ENCODE results near the gene RAD52. TPM values are rescaled to one million over a fixed set of nuclear protein-coding genes. Genes with fewer than 3 reads are reported as not detected.

The RAD52 gene
- total RNA-seq, 1 experiment from 2014 or later, result 17.4 TPM

GRCh38 chr12:873954-874353 lies 75.5 kb downstream of the RAD52 start:
- Histone ChIP-seq H3K9ac (ENCODE audit: low read length) (no peak overlapping the region), H3K9me2 (replicated peaks; ENCODE audit: low read length) (no peaks in the 10 kb centered on the region), H3F3A (ENCODE audit: low read length, unreplicated experiment) (no peaks in the 10 kb centered on the region), H4K20me1 (ENCODE audit: low read length) (no peaks in the 10 kb centered on the region), H3K4me3 (ENCODE audit: low read length) (no peak overlapping the region), H3K4me1 (ENCODE audit: insufficient read depth, low read length) (no peaks in the 10 kb centered on the region), H3K9me3 (ENCODE audit: low read length) (no peaks in the 10 kb centered on the region), H2AFZ (ENCODE audit: low read length) (no peak overlapping the region), H3K36me3 (ENCODE audit: low read depth, low read length) (peaks cover 5% of the 10 kb centered on the region), H3K4me2 (ENCODE audit: low read length) (no peak overlapping the region), H3K79me2 (ENCODE audit: low read length) (no peaks in the 10 kb centered on the region), H3K27me3 (ENCODE audit: low read length) (no peaks in the 10 kb centered on the region), H3K27ac (ENCODE audit: low read length) (no peak overlapping the region)
- POLR2A ChIA-PET (ENCODE audit: unreplicated experiment), result no interaction called here
- intact Hi-C loops (cut with micrococcal nuclease), result no loop called here
- no TSS peak for BruUV-seq (replicated peaks)
- ATAC-seq (no peak), DNase-seq (no peak)
- TF ChIP-seq CTCF (conservative IDR thresholded peaks at IDR 0.05; ENCODE audit: low read depth, low read length) (no peak), EZH2 (IDR thresholded peaks at IDR 0.05; ENCODE audit: low read length, unreplicated experiment) (no peak), EZH2phosphoT487 (IDR thresholded peaks at IDR 0.05; ENCODE audit: borderline replicate concordance, low read length) (no peak)
- CTCF ChIA-PET, result no interaction called here

- H3K4me1 ChIP-seq (ENCODE audit: insufficient read depth, low read length), result no peaks in the 10 kb centered on the region
- H3K9me2 ChIP-seq (replicated peaks; ENCODE audit: low read length), result no peaks in the 10 kb centered on the region
- no peaks in the 10 kb centered on the region for H3K79me2 ChIP-seq (ENCODE audit: low read length)
- H3F3A ChIP-seq (ENCODE audit: low read length, unreplicated experiment), result no peaks in the 10 kb centered on the region
- H3K9ac ChIP-seq (ENCODE audit: low read length), result no peak overlapping the region
- ATAC-seq, result no peak
- no peaks in the 10 kb centered on the region for H3K27me3 ChIP-seq (ENCODE audit: low read length)
- TF ChIP-seq EZH2 (IDR thresholded peaks at IDR 0.05; ENCODE audit: low read length, unreplicated experiment), result no peak
- TF ChIP-seq CTCF (conservative IDR thresholded peaks at IDR 0.05; ENCODE audit: low read depth, low read length), result no peak
- no peak for TF ChIP-seq EZH2phosphoT487 (IDR thresholded peaks at IDR 0.05; ENCODE audit: borderline replicate concordance, low read length)
- H3K27ac ChIP-seq (ENCODE audit: low read length), result no peak overlapping the region
- H3K36me3 ChIP-seq (ENCODE audit: low read depth, low read length), result peaks cover 12% of the 10 kb centered on the region
- no peak overlapping the region for H2AFZ ChIP-seq (ENCODE audit: low read length)
- no peaks in the 10 kb centered on the region for H4K20me1 ChIP-seq (ENCODE audit: low read length)
- DNase-seq, result no peak
- intact Hi-C loops (cut with micrococcal nuclease), result no loop called here
- ChIA-PET CTCF (no interaction called here), POLR2A (ENCODE audit: unreplicated experiment) (no interaction called here)
- H3K4me3 ChIP-seq (ENCODE audit: low read length), result no peak overlapping the region
- BruUV-seq (replicated peaks), result no TSS peak
- H3K9me3 ChIP-seq (ENCODE audit: low read length), result no peaks in the 10 kb centered on the region
- no peak overlapping the region for H3K4me2 ChIP-seq (ENCODE audit: low read length)
These were observed 79.1 kb downstream of the RAD52 start for GRCh38 chr12:870378-870777.

- ChIA-PET CTCF (no interaction called here), POLR2A (ENCODE audit: unreplicated experiment) (no interaction called here)
- Histone ChIP-seq H4K20me1 (ENCODE audit: low read length) (no peaks in the 10 kb centered on the region), H3K27me3 (ENCODE audit: low read length) (no peaks in the 10 kb centered on the region), H2AFZ (ENCODE audit: low read length) (no peak overlapping the region), H3K36me3 (ENCODE audit: low read depth, low read length) (peaks cover 12% of the 10 kb centered on the region), H3K4me3 (ENCODE audit: low read length) (no peak overlapping the region), H3K27ac (ENCODE audit: low read length) (no peak overlapping the region), H3K9me3 (ENCODE audit: low read length) (no peaks in the 10 kb centered on the region), H3K4me1 (ENCODE audit: insufficient read depth, low read length) (no peaks in the 10 kb centered on the region), H3K9ac (ENCODE audit: low read length) (no peak overlapping the region), H3K79me2 (ENCODE audit: low read length) (no peaks in the 10 kb centered on the region), H3K9me2 (replicated peaks; ENCODE audit: low read length) (no peaks in the 10 kb centered on the region), H3K4me2 (ENCODE audit: low read length) (no peak overlapping the region), H3F3A (ENCODE audit: low read length, unreplicated experiment) (no peaks in the 10 kb centered on the region)
- no peak for ATAC-seq
- no peak for DNase-seq
- BruUV-seq (replicated peaks), result no TSS peak
- intact Hi-C loops (cut with micrococcal nuclease), result no loop called here
- no peak for TF ChIP-seq EZH2phosphoT487 (IDR thresholded peaks at IDR 0.05; ENCODE audit: borderline replicate concordance, low read length)
- TF ChIP-seq CTCF (conservative IDR thresholded peaks at IDR 0.05; ENCODE audit: low read depth, low read length), result no peak; the same call in 1 of the 2 replicates
- TF ChIP-seq EZH2 (IDR thresholded peaks at IDR 0.05; ENCODE audit: low read length, unreplicated experiment), result no peak
These were observed 80.8 kb downstream of the RAD52 start for GRCh38 chr12:868722-869121.
